ENCODE results near the gene PDE1C. TPM values are rescaled to one million over a fixed set of nuclear protein-coding genes. Genes with fewer than 3 reads are reported as not detected.
A peak's percentile ranks its signal among the peaks of the same experiment; 100 is the strongest.

The PDE1C gene
- total RNA-seq, 1 donor from 2014 or later = 2.3 TPM

- no peak overlapping the region for H3K4me3 ChIP-seq (ENCODE audit: low read depth, low read length)
- no peak for TF ChIP-seq CTCF (IDR thresholded peaks at IDR 0.05; ENCODE audit: insufficient read depth, low read length, poor library complexity, severe bottlenecking)
- no peak for DNase-seq (ENCODE audit: low read depth)
- H3K36me3 ChIP-seq (ENCODE audit: control insufficient read depth, insufficient read depth, low read length) = no peaks in the 10 kb centered on the region
- H3K27me3 ChIP-seq (ENCODE audit: control insufficient read depth, insufficient read depth, low read length) = peaks cover 10% of the 10 kb centered on the region
Measured at GRCh38 chr7:32069116-32069650, 1.0 kb downstream of the PDE1C start.

- Histone ChIP-seq H3K27me3 (ENCODE audit: control insufficient read depth, insufficient read depth, low read length) (peaks cover 10% of the 10 kb centered on the region), H3K4me3 (ENCODE audit: low read depth, low read length) (no peak overlapping the region), H3K36me3 (ENCODE audit: control insufficient read depth, insufficient read depth, low read length) (no peaks in the 10 kb centered on the region)
- DNase-seq (ENCODE audit: low read depth) = no peak
- TF ChIP-seq CTCF (IDR thresholded peaks at IDR 0.05; ENCODE audit: insufficient read depth, low read length, poor library complexity, severe bottlenecking) = no peak
Measured at GRCh38 chr7:32068411-32069101, 1.7 kb downstream of the PDE1C start.

- TF ChIP-seq CTCF (IDR thresholded peaks at IDR 0.05; ENCODE audit: insufficient read depth, low read length, poor library complexity, severe bottlenecking) = no peak
- no peak for DNase-seq (ENCODE audit: low read depth)
- Histone ChIP-seq H3K27me3 (ENCODE audit: control insufficient read depth, insufficient read depth, low read length) (peaks cover 8% of the 10 kb centered on the region), H3K36me3 (ENCODE audit: control insufficient read depth, insufficient read depth, low read length) (no peaks in the 10 kb centered on the region), H3K4me3 (ENCODE audit: low read depth, low read length) (no peak overlapping the region)
Measured at GRCh38 chr7:32066441-32066840, 3.8 kb downstream of the PDE1C start.

- no peaks in the 10 kb centered on the region for H3K36me3 ChIP-seq (ENCODE audit: control insufficient read depth, insufficient read depth, low read length)
- no peak for TF ChIP-seq CTCF (IDR thresholded peaks at IDR 0.05; ENCODE audit: insufficient read depth, low read length, poor library complexity, severe bottlenecking)
- H3K27me3 ChIP-seq (ENCODE audit: control insufficient read depth, insufficient read depth, low read length) = no peaks in the 10 kb centered on the region
- no peak overlapping the region for H3K4me3 ChIP-seq (ENCODE audit: low read depth, low read length)
- DNase-seq (ENCODE audit: low read depth) = no peak
Measured at GRCh38 chr7:32063614-32064013, 6.6 kb downstream of the PDE1C start.

GRCh38 chr7:32062150-32062549 lies 8.1 kb downstream of the PDE1C start:
- Histone ChIP-seq H3K27me3 (ENCODE audit: control insufficient read depth, insufficient read depth, low read length) (no peaks in the 10 kb centered on the region), H3K36me3 (ENCODE audit: control insufficient read depth, insufficient read depth, low read length) (no peaks in the 10 kb centered on the region), H3K4me3 (ENCODE audit: low read depth, low read length) (no peak overlapping the region)
- TF ChIP-seq CTCF (IDR thresholded peaks at IDR 0.05; ENCODE audit: insufficient read depth, low read length, poor library complexity, severe bottlenecking) = peak; percentile 69
- DNase-seq (ENCODE audit: low read depth) = no peak

GRCh38 chr7:32061346-32061745 lies 8.9 kb downstream of the PDE1C start:
- Histone ChIP-seq H3K27me3 (ENCODE audit: control insufficient read depth, insufficient read depth, low read length) (no peaks in the 10 kb centered on the region), H3K4me3 (ENCODE audit: low read depth, low read length) (no peak overlapping the region), H3K36me3 (ENCODE audit: control insufficient read depth, insufficient read depth, low read length) (no peaks in the 10 kb centered on the region)
- no peak for DNase-seq (ENCODE audit: low read depth)
- no peak for TF ChIP-seq CTCF (IDR thresholded peaks at IDR 0.05; ENCODE audit: insufficient read depth, low read length, poor library complexity, severe bottlenecking)

Data from kidney epithelial cell (primary cell).